ENCODE data around the gene EIF3M. TPM values are rescaled to one million over a fixed set of nuclear protein-coding genes. Genes with fewer than 3 reads are reported as not detected.

EIF3M gene
- total and polyA plus RNA-seq, 2 donors (not counting 3 experiments of a cell fraction or from before 2014, with no cell fraction given) = 229 to 243 TPM

Other genes with a start within 250 kb of the EIF3M start
- gene WT1, start 148.3 kb upstream of the EIF3M start, total RNA-seq = not detected in 2 replicates
- not detected in 2 replicates for gene WT1, start 148.3 kb upstream of the EIF3M start, polyA plus RNA-seq
- gene CCDC73, start 210.8 kb downstream of the EIF3M start, total RNA-seq = not detected in 2 replicates
- gene CCDC73, start 210.8 kb downstream of the EIF3M start, polyA plus RNA-seq = not detected in 2 replicates
- 0.09 TPM in 1 of 2 replicates, not detected in the other for gene PRRG4, start 246.1 kb downstream of the EIF3M start, total RNA-seq
- not detected in 2 replicates for gene PRRG4, start 246.1 kb downstream of the EIF3M start, polyA plus RNA-seq

All from endothelial cell of umbilical vein (primary cell).